ENCODE data around the gene GAL3ST2.
"Not testable (repeated sequence)": the region's sequence is repeated elsewhere in the genome, so short reads cannot be mapped to it uniquely, and the experiment has no call there.

GAL3ST2 gene

GRCh38 chr2:241776336-241777169 is at the start of gene GAL3ST2:
Gene GAL3ST2 (plus strand): TSS chr2:241776822. CDS start chr2:241776956, 134 bp downstream.
- DNase-seq, result no peak

- DNase-seq, result no peak
These were observed 48.6 kb upstream of the GAL3ST2 start for GRCh38 chr2:241728000-241728399.

- no peak for DNase-seq
These were observed 48.0 kb upstream of the GAL3ST2 start for GRCh38 chr2:241728627-241729026.

- DNase-seq, result no peak
These were observed 46.8 kb upstream of the GAL3ST2 start for GRCh38 chr2:241729868-241730267.

GRCh38 chr2:241730671-241731293 is 45.8 kb upstream of the GAL3ST2 start:
- peak; percentile 34 for DNase-seq

- peak; percentile 81 for DNase-seq
These were observed 44.0 kb upstream of the GAL3ST2 start for GRCh38 chr2:241732513-241733186.

- DNase-seq, result no peak
These were observed 43.0 kb upstream of the GAL3ST2 start for GRCh38 chr2:241733391-241734207.

GRCh38 chr2:241734208-241734466 is 42.5 kb upstream of the GAL3ST2 start:
- no peak for DNase-seq

- peak; percentile 96 for DNase-seq
These were observed 42.0 kb upstream of the GAL3ST2 start, which contains the start of gene D2HGDH for GRCh38 chr2:241734467-241735208. Gene D2HGDH (plus strand): TSS chr2:241734630. CDS start chr2:241735225, 595 bp downstream.

- DNase-seq, result no peak
These were observed 40.5 kb upstream of the GAL3ST2 start for GRCh38 chr2:241736111-241736510.

- no peak for DNase-seq
These were observed 38.5 kb upstream of the GAL3ST2 start for GRCh38 chr2:241738040-241738686.

- no peak for DNase-seq
These were observed 37.4 kb upstream of the GAL3ST2 start for GRCh38 chr2:241739177-241739576.

- peak; percentile 82 for DNase-seq
These were observed 37.0 kb upstream of the GAL3ST2 start for GRCh38 chr2:241739651-241740050.

- DNase-seq, result peak; percentile 46
These were observed 35.6 kb upstream of the GAL3ST2 start for GRCh38 chr2:241741016-241741415.

- no peak for DNase-seq
These were observed 34.2 kb upstream of the GAL3ST2 start for GRCh38 chr2:241742320-241742939.

GRCh38 chr2:241743008-241743407 is 33.6 kb upstream of the GAL3ST2 start:
- not testable (repeated sequence) for DNase-seq

GRCh38 chr2:241743620-241744019 is 33.0 kb upstream of the GAL3ST2 start:
- DNase-seq, result no peak

GRCh38 chr2:241744028-241744754 is 32.4 kb upstream of the GAL3ST2 start:
- DNase-seq, result no peak

GRCh38 chr2:241745276-241745675 is 31.3 kb upstream of the GAL3ST2 start:
- DNase-seq, result no peak

- DNase-seq, result no peak
These were observed 30.5 kb upstream of the GAL3ST2 start for GRCh38 chr2:241746084-241746483.

Data from stimulated activated CD4-positive, alpha-beta T cell treated with anti-CD3 and anti-CD28 coated beads, Interleukin-15, amount 100 ng/mL, for 24 hours (primary cell).